ENCODE measurements around the gene ACTL7A. TPM values are rescaled to one million over a fixed set of nuclear protein-coding genes. Genes with fewer than 3 reads are reported as not detected.

ACTL7A gene
- total RNA-seq, 2 donors from 2014 or later: not detected

DNA sequence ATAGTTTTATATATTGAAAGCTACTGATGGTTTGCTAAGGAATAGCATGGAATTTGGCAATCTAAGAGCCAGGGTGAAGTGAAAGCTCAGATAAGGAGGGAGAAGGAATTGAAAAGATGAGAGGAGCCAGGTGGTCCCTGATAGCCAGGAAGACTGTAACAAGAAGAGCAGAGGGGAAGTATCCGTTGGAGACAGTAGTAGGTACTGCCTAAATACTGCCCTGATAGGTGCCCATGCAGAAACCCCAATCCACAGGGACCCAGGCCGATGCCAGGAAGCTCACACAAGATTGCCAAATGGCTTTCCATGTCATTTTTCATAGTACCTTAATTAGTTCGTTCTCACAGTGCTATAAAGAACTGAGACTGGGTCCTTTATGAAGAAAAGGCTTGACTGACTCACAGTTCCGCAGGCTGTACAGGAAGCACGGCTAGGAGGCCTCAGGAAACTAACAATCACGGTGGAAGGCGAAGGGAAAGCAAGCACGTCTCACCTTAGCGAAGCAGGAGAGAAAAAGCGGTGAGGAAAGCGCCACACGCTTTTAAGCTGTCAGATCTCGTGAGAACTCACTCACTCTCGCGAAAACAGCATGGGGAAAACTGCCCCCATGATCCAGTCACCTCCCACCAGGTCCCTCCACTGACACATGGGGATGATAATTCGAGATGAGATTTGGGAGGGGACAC lies 19.3 kb upstream of the ACTL7A start:
- TF ChIP-seq, protein P1, sequence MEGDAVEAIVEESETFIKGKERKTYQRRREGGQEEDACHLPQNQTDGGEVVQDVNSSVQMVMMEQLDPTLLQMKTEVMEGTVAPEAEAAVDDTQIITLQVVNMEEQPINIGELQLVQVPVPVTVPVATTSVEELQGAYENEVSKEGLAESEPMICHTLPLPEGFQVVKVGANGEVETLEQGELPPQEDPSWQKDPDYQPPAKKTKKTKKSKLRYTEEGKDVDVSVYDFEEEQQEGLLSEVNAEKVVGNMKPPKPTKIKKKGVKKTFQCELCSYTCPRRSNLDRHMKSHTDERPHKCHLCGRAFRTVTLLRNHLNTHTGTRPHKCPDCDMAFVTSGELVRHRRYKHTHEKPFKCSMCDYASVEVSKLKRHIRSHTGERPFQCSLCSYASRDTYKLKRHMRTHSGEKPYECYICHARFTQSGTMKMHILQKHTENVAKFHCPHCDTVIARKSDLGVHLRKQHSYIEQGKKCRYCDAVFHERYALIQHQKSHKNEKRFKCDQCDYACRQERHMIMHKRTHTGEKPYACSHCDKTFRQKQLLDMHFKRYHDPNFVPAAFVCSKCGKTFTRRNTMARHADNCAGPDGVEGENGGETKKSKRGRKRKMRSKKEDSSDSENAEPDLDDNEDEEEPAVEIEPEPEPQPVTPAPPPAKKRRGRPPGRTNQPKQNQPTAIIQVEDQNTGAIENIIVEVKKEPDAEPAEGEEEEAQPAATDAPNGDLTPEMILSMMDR (conservative IDR thresholded peaks at IDR 0.05): no peak
- no peaks in the 10 kb centered on the region for H3K36me3 ChIP-seq (ENCODE audit: control insufficient read depth, insufficient read depth, low read length)
- H3K9ac ChIP-seq (ENCODE audit: extremely low read depth, low read length, poor library complexity, severe bottlenecking): no peak overlapping the region
- no peaks in the 10 kb centered on the region for H3K36me3 Mint-ChIP-seq (ENCODE audit: low read depth)
- no peaks in the 10 kb centered on the region for H3K4me1 Mint-ChIP-seq
- no peak overlapping the region for H3K4me3 ChIP-seq (ENCODE audit: low read length)
- H3K27ac Mint-ChIP-seq: no peak overlapping the region
- WGBS, 2 experiments (ENCODE audit: insufficient coverage in 1 of 2, insufficient read length in 1 of 2): 87 to 89% methylated on average over 10 to 16 of the region's 16 CpGs
- no peaks in the 10 kb centered on the region for H3K27me3 ChIP-seq (ENCODE audit: control insufficient read depth, insufficient read depth, low read length, poor library complexity, severe bottlenecking)
- H3K9me3 ChIP-seq (ENCODE audit: control insufficient read depth, low read length): no peaks in the 10 kb centered on the region
- DNase-seq: no peak
- H3K4me3 Mint-ChIP-seq: no peak overlapping the region
- H3K27me3 Mint-ChIP-seq (ENCODE audit: insufficient read depth): no peaks in the 10 kb centered on the region
- H3K27ac ChIP-seq (ENCODE audit: low read depth, low read length): no peak overlapping the region
- no peaks in the 10 kb centered on the region for H3K4me1 ChIP-seq (ENCODE audit: control insufficient read depth, insufficient read depth, low read length)
- H3K9me3 Mint-ChIP-seq: no peaks in the 10 kb centered on the region

DNA sequence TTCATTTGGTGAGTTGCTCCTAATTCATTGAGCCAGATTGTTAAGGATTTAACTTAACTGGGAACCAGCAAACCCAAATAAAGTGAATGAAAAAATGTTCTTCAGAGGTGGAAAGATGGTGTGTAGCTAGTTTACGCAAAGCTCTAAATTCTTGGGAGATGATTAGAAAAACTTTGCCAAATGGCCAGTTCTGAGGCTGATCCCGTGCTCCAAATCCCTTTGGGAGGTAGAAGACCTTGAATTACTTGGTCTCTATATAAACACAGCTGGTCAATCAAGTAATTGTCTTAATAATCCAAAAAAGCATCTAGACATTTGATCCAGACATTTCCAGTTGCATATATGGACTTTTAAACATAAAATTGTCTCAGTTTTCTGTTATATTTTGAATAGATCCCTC lies 17.7 kb upstream of the ACTL7A start:
- H3K27ac ChIP-seq (ENCODE audit: low read depth, low read length): no peak overlapping the region
- no peaks in the 10 kb centered on the region for H3K27me3 Mint-ChIP-seq (ENCODE audit: insufficient read depth)
- no peaks in the 10 kb centered on the region for H3K9me3 ChIP-seq (ENCODE audit: control insufficient read depth, low read length)
- no peak overlapping the region for H3K27ac Mint-ChIP-seq
- H3K27me3 ChIP-seq (ENCODE audit: control insufficient read depth, insufficient read depth, low read length, poor library complexity, severe bottlenecking): no peaks in the 10 kb centered on the region
- no peaks in the 10 kb centered on the region for H3K36me3 ChIP-seq (ENCODE audit: control insufficient read depth, insufficient read depth, low read length)
- no peak for DNase-seq
- H3K4me1 Mint-ChIP-seq: no peaks in the 10 kb centered on the region
- 83 to 90% methylated on average over 1 to 2 of the region's 2 CpGs for WGBS, 2 experiments (ENCODE audit: insufficient coverage in 1 of 2, insufficient read length in 1 of 2)
- TF ChIP-seq, protein P1 (conservative IDR thresholded peaks at IDR 0.05): no peak
- no peak overlapping the region for H3K9ac ChIP-seq (ENCODE audit: extremely low read depth, low read length, poor library complexity, severe bottlenecking)
- no peaks in the 10 kb centered on the region for H3K36me3 Mint-ChIP-seq (ENCODE audit: low read depth)
- no peaks in the 10 kb centered on the region for H3K9me3 Mint-ChIP-seq
- H3K4me3 Mint-ChIP-seq: no peak overlapping the region
- no peaks in the 10 kb centered on the region for H3K4me1 ChIP-seq (ENCODE audit: control insufficient read depth, insufficient read depth, low read length)
- no peak overlapping the region for H3K4me3 ChIP-seq (ENCODE audit: low read length)

DNA sequence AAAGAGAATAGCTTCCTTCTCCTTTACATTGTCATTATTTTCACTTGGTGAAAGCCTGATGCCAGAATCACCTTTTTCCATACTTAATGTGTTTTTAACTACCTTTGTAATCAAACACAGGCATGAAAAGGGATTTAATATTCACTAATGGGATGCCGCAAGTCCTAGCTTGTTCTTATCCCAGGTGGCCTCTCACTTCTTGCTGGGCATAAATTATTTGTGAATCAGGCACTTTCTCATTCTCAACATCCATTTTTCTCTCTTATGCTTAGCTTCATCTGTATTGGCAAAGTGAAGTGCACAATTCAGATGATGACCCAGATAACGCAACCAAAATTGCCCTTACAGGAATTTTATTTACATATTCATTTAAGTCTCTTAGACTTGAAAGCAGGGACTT lies 17.2 kb upstream of the ACTL7A start:
- H3K27me3 Mint-ChIP-seq (ENCODE audit: insufficient read depth): no peaks in the 10 kb centered on the region
- no peak overlapping the region for H3K27ac Mint-ChIP-seq

More for the DNA sequence above, 17.2 kb upstream of the ACTL7A start:
- H3K27ac ChIP-seq (ENCODE audit: low read depth, low read length): no peak overlapping the region
- TF ChIP-seq, protein P1 (conservative IDR thresholded peaks at IDR 0.05): no peak
- DNase-seq: no peak
- no peaks in the 10 kb centered on the region for H3K4me1 ChIP-seq (ENCODE audit: control insufficient read depth, insufficient read depth, low read length)
- no peaks in the 10 kb centered on the region for H3K9me3 ChIP-seq (ENCODE audit: control insufficient read depth, low read length)
- no peaks in the 10 kb centered on the region for H3K27me3 ChIP-seq (ENCODE audit: control insufficient read depth, insufficient read depth, low read length, poor library complexity, severe bottlenecking)
- Mint-ChIP-seq H3K9me3 (no peaks in the 10 kb centered on the region), H3K36me3 (ENCODE audit: low read depth) (no peaks in the 10 kb centered on the region), H3K4me1 (no peaks in the 10 kb centered on the region), H3K4me3 (no peak overlapping the region)
- H3K36me3 ChIP-seq (ENCODE audit: control insufficient read depth, insufficient read depth, low read length): no peaks in the 10 kb centered on the region
- H3K9ac ChIP-seq (ENCODE audit: extremely low read depth, low read length, poor library complexity, severe bottlenecking): no peak overlapping the region
- 83 to 100% methylated on average over 1 to 2 of the region's 2 CpGs for WGBS, 2 experiments (ENCODE audit: insufficient coverage in 1 of 2, insufficient read length in 1 of 2)
- H3K4me3 ChIP-seq (ENCODE audit: low read length): no peak overlapping the region
